Measurements from ENCODE around the gene YPEL3.
A peak's percentile ranks its signal among the peaks of the same experiment; 100 is the strongest.

The YPEL3 gene

DNA sequence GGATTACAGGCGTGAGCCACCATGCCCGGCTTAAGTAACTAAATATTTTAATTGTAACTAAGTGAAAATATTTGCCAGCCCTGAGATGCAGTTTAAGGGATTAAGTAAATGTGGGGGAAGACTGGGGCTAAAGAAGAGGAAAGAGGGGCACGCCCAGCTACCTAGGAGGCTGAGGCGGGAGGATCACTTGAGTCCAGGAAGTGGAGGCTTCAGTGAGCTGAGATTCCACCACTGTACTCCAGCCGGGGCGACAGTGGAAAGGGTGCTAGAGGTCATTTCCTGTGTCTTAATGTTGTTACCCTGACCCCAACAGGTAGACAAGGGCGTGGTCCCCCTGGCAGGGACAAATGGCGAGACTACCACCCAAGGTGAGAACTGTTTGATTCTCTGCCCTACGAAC lies 27.7 kb downstream of the YPEL3 start:
- no peak for DNase-seq

DNA sequence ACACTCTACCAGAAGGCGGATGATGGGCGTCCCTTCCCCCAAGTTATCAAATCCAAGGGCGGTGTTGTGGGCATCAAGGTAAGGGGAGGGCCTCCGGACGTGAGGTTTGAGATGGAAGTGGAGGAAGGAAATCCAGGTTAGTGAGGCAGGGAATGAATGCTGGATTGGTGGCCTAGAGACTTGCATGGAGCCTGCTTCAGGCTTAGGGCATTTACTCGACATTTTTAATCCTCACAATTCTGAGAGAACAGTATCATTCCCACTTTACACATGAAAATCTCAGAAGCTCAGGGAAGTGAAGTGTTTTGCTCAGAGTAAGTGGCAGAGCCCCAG lies 28.5 kb downstream of the YPEL3 start:
- no peak for DNase-seq

DNA sequence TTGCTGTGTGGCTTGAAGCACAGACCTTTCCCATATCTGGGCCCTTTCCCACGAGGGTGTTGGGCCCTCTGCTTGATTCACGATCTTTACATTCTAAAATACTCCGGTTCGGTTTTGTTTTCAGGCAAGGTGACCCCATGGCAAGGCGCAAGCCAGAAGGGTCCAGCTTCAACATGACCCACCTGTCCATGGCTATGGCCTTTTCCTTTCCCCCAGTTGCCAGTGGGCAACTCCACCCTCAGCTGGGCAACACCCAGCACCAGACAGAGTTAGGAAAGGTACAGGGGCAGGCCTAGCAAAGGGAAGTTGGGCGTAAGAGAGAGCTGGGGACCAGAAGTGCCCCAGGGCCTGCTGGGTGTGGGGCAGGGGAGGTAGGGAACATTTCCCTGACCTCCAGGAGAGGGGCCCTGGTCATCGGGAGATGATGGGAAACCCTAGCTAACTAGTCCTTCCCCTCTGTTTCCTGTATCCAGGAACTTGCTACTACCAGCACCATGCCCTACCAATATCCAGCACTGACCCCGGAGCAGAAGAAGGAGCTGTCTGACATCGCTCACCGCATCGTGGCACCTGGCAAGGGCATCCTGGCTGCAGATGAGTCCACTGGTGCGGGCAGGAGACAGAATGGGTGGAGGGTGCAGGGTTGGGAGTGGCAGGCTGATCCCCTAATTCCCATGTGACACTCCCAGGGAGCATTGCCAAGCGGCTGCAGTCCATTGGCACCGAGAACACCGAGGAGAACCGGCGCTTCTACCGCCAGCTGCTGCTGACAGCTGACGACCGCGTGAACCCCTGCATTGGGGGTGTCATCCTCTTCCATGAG lies 29.0 kb downstream of the YPEL3 start:
- DNase-seq, result no peak

- no peak for DNase-seq
These were observed 29.9 kb downstream of the YPEL3 start for GRCh38 chr16:30065943-30066760.

- peak; percentile 97 to 98 for DNase-seq
These were observed 30.7 kb downstream of the YPEL3 start, which contains the start of gene ALDOA for GRCh38 chr16:30065102-30065942. Gene ALDOA, plus strand, starts transcription at chr16:30065760. Its CDS starts 1,138 bp downstream, at chr16:30066898.

- DNase-seq, result no peak
These were observed 31.3 kb downstream of the YPEL3 start for GRCh38 chr16:30064729-30065101.

GRCh38 chr16:30063893-30064728 lies 31.9 kb downstream of the YPEL3 start:
- DNase-seq, result peak; percentile 85 to 95

- no peak for DNase-seq
These were observed 32.6 kb downstream of the YPEL3 start for GRCh38 chr16:30063278-30063892.

- DNase-seq, result no peak
These were observed 35.0 kb downstream of the YPEL3 start for GRCh38 chr16:30060836-30061554.

DNA sequence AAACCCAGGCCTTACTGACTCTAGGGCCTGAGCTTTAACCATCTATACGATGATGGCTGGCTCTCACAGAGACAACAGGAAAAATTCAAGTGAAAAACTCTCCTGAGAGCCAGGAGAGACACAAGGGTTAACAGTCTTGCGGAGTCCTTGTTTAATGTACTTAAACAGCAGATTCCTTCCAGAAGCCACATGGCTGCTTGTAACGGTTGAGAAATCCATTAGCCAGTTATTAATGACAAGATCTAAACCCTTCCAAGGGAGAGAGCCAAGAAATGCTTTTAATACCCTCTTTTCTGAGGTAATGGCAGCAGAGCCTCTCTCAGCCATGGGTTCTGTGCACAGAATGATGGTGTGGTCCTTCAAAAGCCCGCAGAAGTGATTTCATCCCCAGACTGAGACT lies 35.7 kb downstream of the YPEL3 start:
- DNase-seq, result no peak

DNA sequence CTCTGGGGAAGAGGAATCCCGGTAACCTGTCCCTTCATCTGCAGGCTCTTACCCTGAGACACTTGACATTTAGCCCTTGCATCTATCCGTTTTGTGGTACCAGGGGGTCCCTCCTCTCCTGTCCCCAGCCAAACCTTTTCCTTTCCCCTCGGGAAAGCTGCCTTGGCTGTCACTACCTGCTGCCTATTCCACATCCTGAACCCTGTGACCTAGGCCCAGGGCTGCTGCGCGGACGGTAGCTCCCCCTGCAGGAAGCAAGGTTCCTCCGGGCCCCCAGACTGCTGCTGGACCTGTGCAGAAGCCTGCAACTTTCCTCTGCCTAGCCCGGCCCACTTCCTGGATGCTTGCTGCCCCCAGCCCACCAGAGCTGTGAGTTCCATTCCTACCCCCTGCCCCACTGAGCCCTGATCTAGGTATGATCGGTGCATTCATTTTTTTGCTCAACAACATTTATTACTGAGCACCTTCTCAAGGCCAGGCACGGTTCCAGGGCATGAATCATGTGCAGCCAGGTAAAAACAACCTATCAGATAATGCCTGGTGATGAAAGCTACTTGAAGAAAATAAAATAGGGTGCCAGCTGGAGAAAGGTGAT lies 41.0 kb downstream of the YPEL3 start:
- peak in 1 of 2 experiments; percentile 52 for DNase-seq

DNA sequence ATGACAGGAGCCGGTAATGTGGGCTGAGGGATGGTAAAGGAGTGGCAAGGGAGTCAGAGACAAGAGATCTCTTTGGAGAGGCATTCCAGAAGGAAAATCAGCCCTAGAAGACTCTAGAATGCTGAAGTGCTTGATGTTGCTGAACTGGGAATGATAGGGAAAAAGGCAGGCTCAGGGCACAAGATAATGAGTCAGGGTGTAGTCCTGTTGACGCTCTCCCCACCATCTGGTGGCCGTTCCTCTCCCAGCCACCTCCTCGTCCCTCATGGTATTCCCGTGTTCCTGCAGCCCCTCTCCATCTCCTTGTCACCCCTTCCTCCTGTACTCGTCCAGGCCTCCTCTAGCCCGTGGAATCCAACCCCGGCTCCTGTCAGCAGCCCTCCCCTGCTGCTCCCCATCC lies 41.6 kb downstream of the YPEL3 start:
- no peak for DNase-seq

DNA sequence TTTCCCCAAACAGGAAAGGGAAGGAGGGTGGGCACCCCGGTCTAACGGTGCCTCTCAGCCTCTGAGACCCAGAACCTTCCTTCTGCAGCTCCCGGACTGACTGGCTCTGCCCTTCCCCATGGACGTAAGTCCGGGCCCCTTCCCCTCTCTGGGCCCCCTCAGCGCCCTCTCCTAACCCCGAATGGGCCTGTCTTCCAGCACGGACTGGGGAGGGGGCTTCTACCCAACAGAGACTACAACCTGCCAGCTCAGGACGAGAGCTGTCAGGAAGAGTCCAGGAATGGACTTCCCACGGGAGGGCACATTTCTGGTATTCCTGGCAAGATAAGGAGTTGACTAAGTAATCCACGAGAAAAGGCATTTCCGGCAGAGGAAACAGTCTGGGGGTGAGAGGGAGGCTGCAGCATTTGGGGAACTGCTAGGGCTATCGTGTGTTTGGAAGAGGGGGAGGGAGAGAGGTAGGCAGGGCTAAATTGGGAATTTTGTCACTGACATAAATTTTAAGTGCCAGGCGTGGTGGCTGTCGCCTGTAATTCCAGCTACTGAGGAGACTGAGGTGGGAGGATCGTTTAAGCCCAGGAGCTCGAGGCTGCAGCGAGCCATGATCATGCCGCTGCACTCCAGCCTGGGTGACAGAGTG lies 42.5 kb downstream of the YPEL3 start:
- DNase-seq, result peak in 1 of 2 experiments; percentile 34

GRCh38 chr16:30052671-30053372 lies 43.2 kb downstream of the YPEL3 start:
- peak; percentile 95 to 97 for DNase-seq

GRCh38 chr16:30051518-30051917 lies 44.5 kb downstream of the YPEL3 start:
- no peak for DNase-seq

- DNase-seq, result no peak
These were observed 46.1 kb downstream of the YPEL3 start for GRCh38 chr16:30049871-30050270.

GRCh38 chr16:30046588-30046987 lies 49.4 kb downstream of the YPEL3 start:
- DNase-seq, result no peak

DNA sequence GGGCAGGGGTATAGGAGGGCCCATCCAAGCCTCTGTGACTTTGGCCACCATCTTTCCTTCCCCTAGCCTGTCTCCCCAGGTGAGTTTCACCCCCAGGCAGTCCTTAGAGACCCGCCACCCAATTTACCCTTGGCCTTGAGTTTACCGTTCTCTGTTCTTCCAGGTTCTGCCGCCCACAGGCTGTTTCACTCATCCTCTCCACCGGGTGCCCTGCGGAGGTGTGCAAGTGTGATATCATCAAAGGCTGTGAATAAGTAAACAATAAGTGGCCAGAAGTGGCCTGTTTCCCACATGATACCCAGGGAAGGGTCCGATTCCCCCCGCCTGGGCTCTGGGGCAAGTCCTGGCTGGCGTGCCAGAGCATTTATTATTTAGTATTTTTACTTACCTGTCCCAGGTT lies 49.8 kb downstream of the YPEL3 start:
- DNase-seq, result no peak

Measured in SHP77 (cell line).